NOMO-1 treated with DMSO at 0.1 percent for 48 hours (cell line): Measurements from ENCODE around the gene F2.

Experiments used
- DNase-seq: peaks from one replicate; lab custom pipeline; 2025; ENCODE audit not compliant: unreplicated experiment; lab: John Stamatoyannopoulos, UW

Gene F2

GRCh38 chr11:46741600-46742484, 22.8 kb downstream of the F2 start:
- DNase-seq = no peak

- no peak for DNase-seq
These were observed 24.0 kb downstream of the F2 start for GRCh38 chr11:46743043-46743442.

GRCh38 chr11:46743693-46744339, 24.8 kb downstream of the F2 start:
- DNase-seq = no peak

- DNase-seq = no peak
These were observed 26.3 kb downstream of the F2 start for GRCh38 chr11:46745328-46745727.

GRCh38 chr11:46745995-46746394, 27.0 kb downstream of the F2 start:
- DNase-seq = no peak

- DNase-seq = no peak
These were observed 28.1 kb downstream of the F2 start for GRCh38 chr11:46747150-46747549.

GRCh38 chr11:46755962-46756361, 36.9 kb downstream of the F2 start:
- DNase-seq = no peak

GRCh38 chr11:46759196-46759595, 40.2 kb downstream of the F2 start:
- DNase-seq = no peak

GRCh38 chr11:46760429-46761128, 41.6 kb downstream of the F2 start:
- DNase-seq = no peak

GRCh38 chr11:46761807-46762206, 42.8 kb downstream of the F2 start:
- DNase-seq = no peak

GRCh38 chr11:46762248-46762647, 43.2 kb downstream of the F2 start:
- DNase-seq = no peak

GRCh38 chr11:46766656-46767055, 47.6 kb downstream of the F2 start:
- DNase-seq = no peak

GRCh38 chr11:46769636-46770221, 50.7 kb downstream of the F2 start:
- no peak for DNase-seq

GRCh38 chr11:46776878-46777277, 57.9 kb downstream of the F2 start:
- no peak for DNase-seq

- DNase-seq = no peak
These were observed 59.4 kb downstream of the F2 start for GRCh38 chr11:46778416-46778815.
